Neural crest cell (in vitro differentiated cells): Measurements from ENCODE around the gene TBX19. TPM values are rescaled to one million over a fixed set of nuclear protein-coding genes. Genes with fewer than 3 reads are reported as not detected.

Experiments used
- DNase-seq: peaks from one replicate; pipeline ENCODE4 v3.0.0; 2021; ENCODE audit warnings: low read depth, mixed read lengths, low spot score
- H3K27ac Mint-ChIP-seq: one replicate; pipeline ENCODE4 v1.8.0; 2021; ENCODE audit warnings: mild to moderate bottlenecking, mixed read lengths; ENCODE audit not compliant: unreplicated experiment
- H3K27me3 Mint-ChIP-seq: 2 replicates; pipeline ENCODE4 v1.8.0; 2021; ENCODE audit warnings: low read depth, mild to moderate bottlenecking, mixed read lengths
- H3K36me3 Mint-ChIP-seq: 2 replicates; pipeline ENCODE4 v1.8.0; 2021; ENCODE audit warnings: low read depth, mild to moderate bottlenecking, mixed read lengths
- H3K4me1 Mint-ChIP-seq: 2 replicates; pipeline ENCODE4 v1.8.0; 2021; ENCODE audit warnings: mixed read lengths
- H3K4me3 Mint-ChIP-seq: one replicate; pipeline ENCODE4 v1.8.0; 2021; ENCODE audit warnings: mild to moderate bottlenecking, mixed read lengths
- H3K9me3 Mint-ChIP-seq: 2 replicates; pipeline ENCODE4 v1.8.0; 2021; ENCODE audit warnings: mixed read lengths
- long read RNA-seq: library from polyadenylated mRNA; unstranded; transcript quantifications from one replicate; pipeline ENCODE4 v2.0.0, GENCODE V29; 2020
- total RNA-seq: library from RNA; stranded (reverse); gene quantifications from 2 replicates; pipeline ENCODE4 v1.2.1, GENCODE V29; 2021
- TF ChIP-seq, protein P1 (sequence below): fragments of 200-600 bp; sonication (generic); conservative IDR thresholded peaks from 2 replicates; pipeline ENCODE4 v1.5.0; 2021; ENCODE audit warnings: antibody characterized with exemption, mild to moderate bottlenecking

Gene TBX19
- 0.68 and 0.93 TPM in 2 replicates for total RNA-seq
- long read RNA-seq = 0 reads

DNA sequence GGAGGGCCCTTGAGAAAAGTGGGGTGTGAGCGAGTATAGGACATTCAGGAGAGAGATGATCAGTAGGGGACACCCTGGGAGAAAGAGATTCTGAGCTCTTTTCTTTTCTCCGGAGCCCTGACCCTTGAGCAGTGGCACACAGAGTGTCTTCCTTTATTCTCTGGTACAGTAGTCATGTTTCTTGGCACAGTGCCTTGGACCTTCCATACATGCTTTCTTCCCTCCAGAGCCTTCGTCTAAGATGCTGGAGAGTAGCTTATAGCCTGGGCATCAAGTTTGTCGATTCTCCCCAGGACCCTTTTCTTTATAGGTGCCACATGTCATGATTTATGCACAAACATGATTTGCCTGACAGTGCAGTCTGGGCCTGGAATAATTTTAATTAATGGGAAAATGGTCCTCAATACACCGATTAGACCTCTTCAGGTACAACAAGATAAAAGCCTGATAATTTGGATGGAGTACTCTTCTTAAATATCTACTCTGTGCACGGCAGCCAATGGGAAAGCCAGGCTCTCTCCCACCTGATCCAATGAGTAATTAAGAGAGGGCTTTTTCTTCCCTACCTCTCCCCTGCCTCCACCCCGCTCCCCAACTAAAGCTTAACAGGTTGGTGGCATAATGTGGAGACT, at the start of gene TBX19:
Gene TBX19, plus strand, starts transcription at position 582 of the 632 bp plus-strand sequence. CDS start 214 bp downstream, outside the sequence.
- no peak for DNase-seq
- no peaks in the 10 kb centered on the region for H3K4me1 Mint-ChIP-seq
- no peak within 1 kb of the TSS for H3K27ac Mint-ChIP-seq
- H3K27me3 Mint-ChIP-seq = no peaks in the 10 kb centered on the region
- H3K9me3 Mint-ChIP-seq = peaks cover 6% of the 10 kb centered on the region
- TF ChIP-seq, protein P1, sequence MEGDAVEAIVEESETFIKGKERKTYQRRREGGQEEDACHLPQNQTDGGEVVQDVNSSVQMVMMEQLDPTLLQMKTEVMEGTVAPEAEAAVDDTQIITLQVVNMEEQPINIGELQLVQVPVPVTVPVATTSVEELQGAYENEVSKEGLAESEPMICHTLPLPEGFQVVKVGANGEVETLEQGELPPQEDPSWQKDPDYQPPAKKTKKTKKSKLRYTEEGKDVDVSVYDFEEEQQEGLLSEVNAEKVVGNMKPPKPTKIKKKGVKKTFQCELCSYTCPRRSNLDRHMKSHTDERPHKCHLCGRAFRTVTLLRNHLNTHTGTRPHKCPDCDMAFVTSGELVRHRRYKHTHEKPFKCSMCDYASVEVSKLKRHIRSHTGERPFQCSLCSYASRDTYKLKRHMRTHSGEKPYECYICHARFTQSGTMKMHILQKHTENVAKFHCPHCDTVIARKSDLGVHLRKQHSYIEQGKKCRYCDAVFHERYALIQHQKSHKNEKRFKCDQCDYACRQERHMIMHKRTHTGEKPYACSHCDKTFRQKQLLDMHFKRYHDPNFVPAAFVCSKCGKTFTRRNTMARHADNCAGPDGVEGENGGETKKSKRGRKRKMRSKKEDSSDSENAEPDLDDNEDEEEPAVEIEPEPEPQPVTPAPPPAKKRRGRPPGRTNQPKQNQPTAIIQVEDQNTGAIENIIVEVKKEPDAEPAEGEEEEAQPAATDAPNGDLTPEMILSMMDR = no peak
- no peak within 1 kb of the TSS for H3K4me3 Mint-ChIP-seq
- no peaks in the 10 kb centered on the region for H3K36me3 Mint-ChIP-seq

DNA sequence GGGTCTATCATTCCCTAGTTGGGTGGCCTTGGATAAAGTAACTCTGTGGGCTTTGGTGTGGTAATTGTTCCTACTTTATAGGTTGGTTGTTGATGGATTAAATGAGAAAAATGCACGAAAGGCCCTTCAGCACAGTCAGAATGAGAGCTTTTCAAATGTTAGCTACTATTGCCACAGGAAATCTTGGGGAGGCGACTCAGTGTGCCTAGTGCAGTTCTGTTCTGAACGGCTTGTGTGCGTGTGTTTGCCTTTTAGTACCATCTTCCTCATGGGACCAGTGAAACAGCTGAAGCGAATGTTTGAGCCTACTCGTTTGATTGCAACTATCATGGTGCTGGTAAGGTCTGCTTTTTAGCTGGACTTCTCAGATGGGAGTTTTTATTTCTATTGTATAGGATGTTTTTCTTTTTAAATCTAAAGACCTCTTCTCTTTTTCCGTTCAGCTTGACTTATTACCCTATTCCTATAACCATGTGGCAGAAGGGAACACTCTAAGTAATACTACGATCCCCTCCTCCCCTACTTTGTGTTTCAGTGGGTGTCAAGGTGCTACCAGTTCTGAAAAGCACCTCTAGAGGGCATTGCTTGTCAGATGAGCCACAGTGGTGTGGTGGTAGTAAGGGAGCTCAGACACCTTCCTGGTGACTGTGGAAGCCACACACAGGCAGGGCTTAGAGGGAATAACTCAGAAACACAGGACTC, 45.7 kb upstream of the TBX19 start:
- no peak overlapping the region for H3K27ac Mint-ChIP-seq
- no peaks in the 10 kb centered on the region for H3K27me3 Mint-ChIP-seq
- TF ChIP-seq, protein P1 = peak; percentile 65
- no peak for DNase-seq
- H3K9me3 Mint-ChIP-seq = no peaks in the 10 kb centered on the region
- H3K4me1 Mint-ChIP-seq = no peaks in the 10 kb centered on the region
- peaks cover 8% of the 10 kb centered on the region for H3K36me3 Mint-ChIP-seq
- H3K4me3 Mint-ChIP-seq = no peak overlapping the region

DNA sequence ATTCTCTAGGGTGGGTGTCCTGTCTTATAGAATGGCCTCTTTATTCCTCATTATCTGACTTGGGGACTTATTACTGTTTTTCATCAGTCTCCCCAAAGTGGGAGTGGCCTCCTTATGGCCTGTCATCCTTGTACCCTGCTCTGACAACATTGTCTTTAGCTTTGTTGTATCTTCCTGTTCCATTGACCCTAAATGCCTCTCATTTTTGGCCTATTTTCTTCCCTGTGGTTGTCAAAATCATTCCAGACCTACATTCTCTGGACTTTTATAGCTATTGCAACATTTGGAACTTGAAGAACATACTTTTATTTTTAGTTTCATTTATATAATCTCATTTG, 45.2 kb upstream of the TBX19 start:
- no peak for DNase-seq
- peaks cover 12% of the 10 kb centered on the region for H3K36me3 Mint-ChIP-seq
- no peaks in the 10 kb centered on the region for H3K9me3 Mint-ChIP-seq
- no peaks in the 10 kb centered on the region for H3K27me3 Mint-ChIP-seq
- H3K4me3 Mint-ChIP-seq = no peak overlapping the region
- H3K27ac Mint-ChIP-seq = no peak overlapping the region
- no peaks in the 10 kb centered on the region for H3K4me1 Mint-ChIP-seq
- TF ChIP-seq, protein P1 = no peak

DNA sequence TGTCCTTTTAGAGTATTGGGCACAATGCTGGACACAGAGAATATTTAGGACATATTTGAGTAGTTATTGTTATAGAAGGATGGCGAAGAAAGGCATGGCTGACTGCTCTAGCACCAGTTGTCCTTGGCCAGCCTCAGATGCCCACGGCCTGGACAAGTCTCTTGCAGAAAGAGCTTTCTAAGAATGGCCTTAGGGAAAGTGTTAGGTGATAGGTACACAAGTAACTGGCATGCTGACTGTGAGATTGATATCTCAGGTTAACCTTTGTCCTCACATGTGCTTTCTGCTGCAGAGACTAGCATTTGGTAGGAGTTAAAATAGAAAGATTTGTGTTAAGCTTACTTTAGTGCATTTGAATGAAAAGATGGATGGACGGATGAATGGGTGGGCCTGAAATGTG, 44.7 kb upstream of the TBX19 start:
- H3K36me3 Mint-ChIP-seq = peaks cover 12% of the 10 kb centered on the region
- H3K4me3 Mint-ChIP-seq = no peak overlapping the region
- H3K9me3 Mint-ChIP-seq = no peaks in the 10 kb centered on the region
- no peak for DNase-seq
- no peak overlapping the region for H3K27ac Mint-ChIP-seq
- H3K4me1 Mint-ChIP-seq = no peaks in the 10 kb centered on the region
- TF ChIP-seq, protein P1 = no peak
- no peaks in the 10 kb centered on the region for H3K27me3 Mint-ChIP-seq

DNA sequence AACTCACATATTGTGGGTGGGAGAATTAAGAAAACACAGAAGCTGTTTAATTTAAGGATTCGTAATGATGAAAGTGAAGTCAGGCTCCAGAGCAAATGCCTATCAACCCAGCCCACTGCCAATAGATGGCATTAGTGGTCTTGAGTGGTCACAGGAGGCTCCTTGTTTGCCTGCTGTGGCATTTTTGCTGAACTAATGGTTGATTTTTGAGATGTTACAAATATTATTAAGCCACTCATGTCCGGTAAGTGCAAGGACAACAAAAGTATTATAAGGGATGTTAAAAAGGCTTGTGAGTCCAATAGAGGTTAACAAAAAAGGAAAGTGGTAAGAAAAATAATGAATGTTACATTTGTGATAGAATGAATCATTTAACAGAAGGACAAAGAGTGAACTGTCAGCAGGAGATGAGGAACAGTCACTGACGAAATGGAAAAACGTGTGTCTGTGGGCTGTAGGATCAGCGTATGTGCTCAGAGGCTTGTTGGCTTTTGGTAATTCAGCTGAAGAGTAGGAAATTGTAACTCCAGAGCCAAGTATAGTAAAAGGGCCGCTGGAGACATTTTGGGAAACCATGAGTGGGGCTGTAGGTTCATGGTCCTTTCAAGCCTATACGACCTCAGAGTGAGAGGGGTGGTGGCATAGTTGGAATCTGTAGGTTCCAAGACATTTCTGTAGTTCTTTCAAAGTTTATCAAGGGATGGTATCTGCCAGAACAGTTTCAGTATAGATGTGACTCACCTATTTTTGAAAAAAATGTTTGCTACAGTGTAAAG, 43.7 kb upstream of the TBX19 start:
- Mint-ChIP-seq H3K4me1 (no peaks in the 10 kb centered on the region), H3K36me3 (peaks cover 17% of the 10 kb centered on the region)

More for the DNA sequence above, 43.7 kb upstream of the TBX19 start:
- no peak overlapping the region for H3K4me3 Mint-ChIP-seq
- no peaks in the 10 kb centered on the region for H3K9me3 Mint-ChIP-seq
- H3K27ac Mint-ChIP-seq = no peak overlapping the region
- no peak for DNase-seq
- no peaks in the 10 kb centered on the region for H3K27me3 Mint-ChIP-seq
- TF ChIP-seq, protein P1 = no peak
